PC-3 (cell line): ENCODE results near the gene TFDP2.

Source experiments
- EZH2 ChIP-seq: fragments of 300-600 bp; sonication (generic); IDR thresholded peaks from one replicate; pipeline ENCODE4 v1.6.1; 2017; ENCODE audit warnings: antibody characterized with exemption, mild to moderate bottlenecking, low read length; ENCODE audit not compliant: unreplicated experiment
- TF ChIP-seq, protein P1 (sequence below): fragments of 300-600 bp; sonication (generic); conservative IDR thresholded peaks from 2 replicates; pipeline ENCODE4 v1.5.1; 2017; ENCODE audit warnings: antibody characterized with exemption, low read depth, mild to moderate bottlenecking, low read length

DNA sequence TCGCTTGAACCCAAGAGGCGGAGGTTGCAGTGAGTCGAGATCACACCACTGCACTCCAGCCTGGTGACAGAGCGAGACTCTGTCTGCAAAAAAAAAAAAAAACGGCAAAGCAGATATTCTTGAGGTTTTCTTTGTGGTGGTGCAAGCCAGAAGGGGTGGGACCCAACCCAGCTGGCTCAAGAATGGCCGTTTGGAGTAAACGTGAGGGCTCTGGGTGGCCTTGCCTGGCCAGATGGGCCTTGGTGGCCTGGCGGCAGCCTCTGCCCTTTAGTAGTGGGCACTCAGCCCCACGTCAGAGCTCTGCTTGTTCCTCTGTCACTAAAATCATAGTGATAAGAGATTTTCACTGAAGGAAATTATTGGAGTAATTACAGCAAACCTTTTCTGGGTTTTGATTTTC lies 222.4 kb downstream of the TFDP2 start:
- TF ChIP-seq, protein P1, sequence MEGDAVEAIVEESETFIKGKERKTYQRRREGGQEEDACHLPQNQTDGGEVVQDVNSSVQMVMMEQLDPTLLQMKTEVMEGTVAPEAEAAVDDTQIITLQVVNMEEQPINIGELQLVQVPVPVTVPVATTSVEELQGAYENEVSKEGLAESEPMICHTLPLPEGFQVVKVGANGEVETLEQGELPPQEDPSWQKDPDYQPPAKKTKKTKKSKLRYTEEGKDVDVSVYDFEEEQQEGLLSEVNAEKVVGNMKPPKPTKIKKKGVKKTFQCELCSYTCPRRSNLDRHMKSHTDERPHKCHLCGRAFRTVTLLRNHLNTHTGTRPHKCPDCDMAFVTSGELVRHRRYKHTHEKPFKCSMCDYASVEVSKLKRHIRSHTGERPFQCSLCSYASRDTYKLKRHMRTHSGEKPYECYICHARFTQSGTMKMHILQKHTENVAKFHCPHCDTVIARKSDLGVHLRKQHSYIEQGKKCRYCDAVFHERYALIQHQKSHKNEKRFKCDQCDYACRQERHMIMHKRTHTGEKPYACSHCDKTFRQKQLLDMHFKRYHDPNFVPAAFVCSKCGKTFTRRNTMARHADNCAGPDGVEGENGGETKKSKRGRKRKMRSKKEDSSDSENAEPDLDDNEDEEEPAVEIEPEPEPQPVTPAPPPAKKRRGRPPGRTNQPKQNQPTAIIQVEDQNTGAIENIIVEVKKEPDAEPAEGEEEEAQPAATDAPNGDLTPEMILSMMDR = no peak
- TF ChIP-seq EZH2 = no peak
